SK-N-SH (cell line): Measurements from ENCODE around the gene LRRC58. TPM values are rescaled to one million over a fixed set of nuclear protein-coding genes. Genes with fewer than 3 reads are reported as not detected.

Source experiments
- CTCF ChIA-PET: fragments of 300-600, 350-600 bp; formaldehyde crosslinking; extraction: SDS; loops from one replicate; lab custom pipeline; 2021; lab: Yijun Ruan, JAX
- POLR2A ChIA-PET: fragments of 350-600 bp; sonication (Branson Sonifier 250); formaldehyde crosslinking; extraction: SDS; loops from one replicate; lab custom pipeline; 2020; ENCODE audit warnings: antibody characterized with exemption, inconsistent platforms; lab: Yijun Ruan, JAX
- DNase-seq: peaks from one replicate; pipeline ENCODE4 v3.0.0; 2012
- H2AFZ ChIP-seq: fragments of 200-600 bp; sonication (generic); 2 replicates; pipeline ENCODE4 v1.8.1; 2016; ENCODE audit warnings: antibody characterized with exemption, mild to moderate bottlenecking, low read depth
- H3F3A ChIP-seq: fragments of 200-600 bp; sonication (generic); replicated peaks from 2 replicates; pipeline ENCODE3; 2016; ENCODE audit warnings: antibody characterized with exemption, mild to moderate bottlenecking; ENCODE audit not compliant: insufficient read depth
- H3K27ac ChIP-seq, 2 experiments: fragments of 200-500 bp in 1 of 2; fragments of 200-600 bp in 1 of 2; sonication (Bioruptor generic) in 1 of 2; sonication (generic), shearing (Covaris generic) in 1 of 2; 2 replicates each; pipeline versions ENCODE4 v1.5.1 to v1.6.1; 2014 to 2016; ENCODE audit warnings: low read depth in 2 of 2, inconsistent platforms in 1 of 2, low read length in 1 of 2, mild to moderate bottlenecking in 1 of 2, mixed read lengths in 1 of 2
- H3K27me3 ChIP-seq: fragments of 200-600 bp; sonication (generic), shearing (Covaris generic); 2 replicates; pipeline ENCODE4 v1.6.1; 2016; ENCODE audit warnings: mixed run types; ENCODE audit not compliant: insufficient read depth
- H3K36me3 ChIP-seq, 2 experiments: fragments of 200-500 bp in 1 of 2; fragments of 200-600 bp in 1 of 2; sonication (Bioruptor generic) in 1 of 2; sonication (generic) in 1 of 2; replicated peaks in 1 of 2; 2 replicates each; pipeline versions ENCODE3 to v1.5.1; 2014 to 2016; ENCODE audit warnings: low read length in 1 of 2, mild to moderate bottlenecking in 1 of 2; ENCODE audit not compliant: insufficient read depth in 2 of 2, control insufficient read depth in 1 of 2
- H3K4me1 ChIP-seq, 2 experiments: fragments of 200-500 bp in 1 of 2; fragments of 200-600 bp in 1 of 2; sonication (Bioruptor generic) in 1 of 2; sonication (generic), shearing (Covaris generic) in 1 of 2; 2 replicates each; pipeline versions ENCODE4 v1.5.1 to v1.6.1; 2014 to 2016; ENCODE audit warnings: low read depth in 1 of 2, low read length in 1 of 2, mixed run types in 1 of 2; ENCODE audit not compliant: insufficient read depth in 2 of 2, control insufficient read depth in 1 of 2
- H3K4me2 ChIP-seq: fragments of 200-600 bp; sonication (generic), shearing (Covaris generic); 2 replicates; pipeline ENCODE4 v1.6.1; 2017; ENCODE audit warnings: mixed run types
- H3K4me3 ChIP-seq, 2 experiments: fragments of 200-500 bp in 1 of 2; fragments of 200-600 bp in 1 of 2; sonication (Bioruptor generic) in 1 of 2; sonication (generic), shearing (Covaris generic) in 1 of 2; 2 replicates each; pipeline versions ENCODE4 v1.5.1 to v1.8.1; 2014 to 2016; ENCODE audit warnings: low read depth in 2 of 2, inconsistent platforms in 1 of 2, low read length in 1 of 2, mild to moderate bottlenecking in 1 of 2, mixed read lengths in 1 of 2, moderate library complexity in 1 of 2
- H3K79me2 ChIP-seq: fragments of 200-600 bp; sonication (generic); 2 replicates; pipeline ENCODE4 v1.8.1; 2017; ENCODE audit warnings: mild to moderate bottlenecking; ENCODE audit not compliant: insufficient read depth
- H3K9ac ChIP-seq: fragments of 200-600 bp; sonication (generic); 2 replicates; pipeline ENCODE4 v1.6.1; 2017; ENCODE audit warnings: mixed run types
- H3K9me2 ChIP-seq: fragments of 200-600 bp; sonication (generic); 2 replicates; pipeline ENCODE4 v1.6.1; 2017; ENCODE audit warnings: mixed run types
- H3K9me3 ChIP-seq: fragments of 200-600 bp; sonication (generic); 2 replicates; pipeline ENCODE4 v1.6.1; 2017; ENCODE audit warnings: mixed run types, mild to moderate bottlenecking, moderate library complexity
- H4K20me1 ChIP-seq: fragments of 200-600 bp; sonication (generic); 2 replicates; pipeline ENCODE4 v1.6.1; 2017; ENCODE audit warnings: mild to moderate bottlenecking, mixed run types; ENCODE audit not compliant: insufficient read depth
- CHD2 ChIP-seq: fragments of 150-350 bp; IDR thresholded peaks from 2 replicates; pipeline ENCODE4 v1.6.1; 2018; ENCODE audit warnings: low read length; ENCODE audit not compliant: partially characterized antibody
- EP300 ChIP-seq, 2 experiments: IDR thresholded peaks; 2 replicates each; pipeline versions ENCODE4 v1.4.0 to v1.6.1; 2012; ENCODE audit warnings: borderline replicate concordance in 1 of 2, low read depth in 1 of 2, low read length in 1 of 2
- FOSL2 ChIP-seq: IDR thresholded peaks from 2 replicates; pipeline ENCODE4 v1.4.0; 2012; ENCODE audit warnings: low read depth, mild to moderate bottlenecking, moderate library complexity, borderline replicate concordance
- FOXJ3 ChIP-seq: sonication (generic); formaldehyde crosslinking; IDR thresholded peaks from 2 replicates; pipeline ENCODE4 v1.5.1; 2020; ENCODE audit warnings: mild to moderate bottlenecking, missing genetic modification reagents
- FOXM1 ChIP-seq: IDR thresholded peaks from 2 replicates; pipeline ENCODE4 v1.4.0; 2012; ENCODE audit warnings: low read depth, mild to moderate bottlenecking
- GATA2 ChIP-seq: sonication (generic); formaldehyde crosslinking; IDR thresholded peaks from 2 replicates; pipeline ENCODE4 v1.5.0; 2020; ENCODE audit warnings: mild to moderate bottlenecking, missing genetic modification reagents
- MEF2A ChIP-seq: IDR thresholded peaks from 2 replicates; pipeline ENCODE4 v1.4.0; 2012; ENCODE audit warnings: low read depth, borderline replicate concordance
- NRF1 ChIP-seq: IDR thresholded peaks from 2 replicates; pipeline ENCODE4 v1.6.1; 2012; ENCODE audit warnings: low read depth, mild to moderate bottlenecking, low read length
- POLR2AphosphoS5 ChIP-seq: IDR thresholded peaks from 2 replicates; pipeline ENCODE4 v1.6.1; 2012; ENCODE audit warnings: low read depth, low read length
- RAD21 ChIP-seq: IDR thresholded peaks from 2 replicates; pipeline ENCODE4 v1.6.1; 2012; ENCODE audit warnings: mild to moderate bottlenecking, low read length
- RCOR1 ChIP-seq: fragments of 150-350 bp; IDR thresholded peaks from 2 replicates; pipeline ENCODE4 v1.6.1; 2017; ENCODE audit warnings: antibody characterized with exemption, low read length
- SIN3A ChIP-seq: IDR thresholded peaks from 2 replicates; pipeline ENCODE4 v1.6.1; 2012; ENCODE audit warnings: low read depth, mild to moderate bottlenecking, low read length, moderate library complexity, borderline replicate concordance
- TAF1 ChIP-seq: IDR thresholded peaks from 2 replicates; pipeline ENCODE4 v1.6.1; 2012; ENCODE audit warnings: low read depth, mild to moderate bottlenecking, low read length, moderate library complexity, borderline replicate concordance
- TCF12 ChIP-seq: IDR thresholded peaks from 2 replicates; pipeline ENCODE4 v1.4.0; 2012
- TEAD4 ChIP-seq: IDR thresholded peaks from 2 replicates; pipeline ENCODE4 v1.4.0; 2012; ENCODE audit warnings: mild to moderate bottlenecking, borderline replicate concordance; ENCODE audit not compliant: insufficient read depth
- YY1 ChIP-seq: IDR thresholded peaks from 2 replicates; pipeline ENCODE4 v1.4.0; 2012; ENCODE audit warnings: low read depth, mild to moderate bottlenecking
- WGBS: methylation state at CpG from one replicate; pipeline ENCODE4 v1.1.6; 2017; ENCODE audit warnings: low lambda C conversion rate; 5-methylcytosine and 5-hydroxymethylcytosine counted together
- polyA plus RNA-seq, 3 experiments: library from polyadenylated mRNA; depleted of rRNA; stranded (reverse); fragments of >200 nt; gene quantifications; 2 replicates each; pipeline ENCODE4 v1.2.3, GENCODE V29; 2012
- TF ChIP-seq, protein P1 (sequence below): fragments of 150-350 bp; IDR thresholded peaks from 2 replicates; pipeline ENCODE4 v1.6.1; 2016; ENCODE audit warnings: mild to moderate bottlenecking, low read depth, low read length
- TF ChIP-seq, protein P2 (sequence below): IDR thresholded peaks from 2 replicates; pipeline ENCODE4 v1.6.1; 2012; ENCODE audit warnings: mild to moderate bottlenecking, low read depth, low read length, moderate library complexity
- TF ChIP-seq, protein P3 (sequence below): IDR thresholded peaks from 2 replicates; pipeline ENCODE4 v1.4.0; 2012; ENCODE audit warnings: low read depth, borderline replicate concordance
- TF ChIP-seq, protein P4 (sequence below): IDR thresholded peaks from 2 replicates; pipeline ENCODE4 v1.4.0; 2012; ENCODE audit warnings: low read depth, borderline replicate concordance
- TF ChIP-seq, protein P5 (sequence below): IDR thresholded peaks from 2 replicates; pipeline ENCODE4 v1.4.0; 2012; ENCODE audit warnings: low read depth

LRRC58 gene
- polyA plus RNA-seq, 1 of the 3 experiments (the other 2 are of a cell fraction): 5.8 TPM

DNA sequence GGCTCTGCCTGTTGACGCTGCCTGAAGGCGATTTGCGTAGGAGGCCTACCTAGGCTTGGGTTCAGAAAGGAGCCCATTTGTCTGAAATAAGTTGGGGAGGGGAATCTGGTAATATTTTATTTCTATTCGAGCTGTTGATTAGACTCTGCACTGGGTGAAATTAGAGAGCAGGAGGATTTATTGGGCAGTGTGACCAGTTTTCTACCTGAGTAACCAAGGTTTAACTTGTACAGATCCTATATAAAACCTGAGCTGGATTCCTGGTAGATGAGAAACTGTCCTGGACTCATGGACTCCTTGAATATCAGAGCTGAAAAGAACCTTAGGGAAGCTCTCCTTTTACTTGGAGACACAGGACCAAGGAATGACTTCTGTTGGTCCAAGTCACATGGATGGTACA, 44.5 kb downstream of the LRRC58 start (continued):
- TF ChIP-seq, protein P1, sequence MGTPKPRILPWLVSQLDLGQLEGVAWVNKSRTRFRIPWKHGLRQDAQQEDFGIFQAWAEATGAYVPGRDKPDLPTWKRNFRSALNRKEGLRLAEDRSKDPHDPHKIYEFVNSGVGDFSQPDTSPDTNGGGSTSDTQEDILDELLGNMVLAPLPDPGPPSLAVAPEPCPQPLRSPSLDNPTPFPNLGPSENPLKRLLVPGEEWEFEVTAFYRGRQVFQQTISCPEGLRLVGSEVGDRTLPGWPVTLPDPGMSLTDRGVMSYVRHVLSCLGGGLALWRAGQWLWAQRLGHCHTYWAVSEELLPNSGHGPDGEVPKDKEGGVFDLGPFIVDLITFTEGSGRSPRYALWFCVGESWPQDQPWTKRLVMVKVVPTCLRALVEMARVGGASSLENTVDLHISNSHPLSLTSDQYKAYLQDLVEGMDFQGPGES: no peak
- TF ChIP-seq, protein P2, sequence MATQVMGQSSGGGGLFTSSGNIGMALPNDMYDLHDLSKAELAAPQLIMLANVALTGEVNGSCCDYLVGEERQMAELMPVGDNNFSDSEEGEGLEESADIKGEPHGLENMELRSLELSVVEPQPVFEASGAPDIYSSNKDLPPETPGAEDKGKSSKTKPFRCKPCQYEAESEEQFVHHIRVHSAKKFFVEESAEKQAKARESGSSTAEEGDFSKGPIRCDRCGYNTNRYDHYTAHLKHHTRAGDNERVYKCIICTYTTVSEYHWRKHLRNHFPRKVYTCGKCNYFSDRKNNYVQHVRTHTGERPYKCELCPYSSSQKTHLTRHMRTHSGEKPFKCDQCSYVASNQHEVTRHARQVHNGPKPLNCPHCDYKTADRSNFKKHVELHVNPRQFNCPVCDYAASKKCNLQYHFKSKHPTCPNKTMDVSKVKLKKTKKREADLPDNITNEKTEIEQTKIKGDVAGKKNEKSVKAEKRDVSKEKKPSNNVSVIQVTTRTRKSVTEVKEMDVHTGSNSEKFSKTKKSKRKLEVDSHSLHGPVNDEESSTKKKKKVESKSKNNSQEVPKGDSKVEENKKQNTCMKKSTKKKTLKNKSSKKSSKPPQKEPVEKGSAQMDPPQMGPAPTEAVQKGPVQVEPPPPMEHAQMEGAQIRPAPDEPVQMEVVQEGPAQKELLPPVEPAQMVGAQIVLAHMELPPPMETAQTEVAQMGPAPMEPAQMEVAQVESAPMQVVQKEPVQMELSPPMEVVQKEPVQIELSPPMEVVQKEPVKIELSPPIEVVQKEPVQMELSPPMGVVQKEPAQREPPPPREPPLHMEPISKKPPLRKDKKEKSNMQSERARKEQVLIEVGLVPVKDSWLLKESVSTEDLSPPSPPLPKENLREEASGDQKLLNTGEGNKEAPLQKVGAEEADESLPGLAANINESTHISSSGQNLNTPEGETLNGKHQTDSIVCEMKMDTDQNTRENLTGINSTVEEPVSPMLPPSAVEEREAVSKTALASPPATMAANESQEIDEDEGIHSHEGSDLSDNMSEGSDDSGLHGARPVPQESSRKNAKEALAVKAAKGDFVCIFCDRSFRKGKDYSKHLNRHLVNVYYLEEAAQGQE: no peak
- TF ChIP-seq RAD21 (no peak), FOXM1 (no peak), POLR2AphosphoS5 (no peak), FOXJ3 (no peak)
- TF ChIP-seq, protein P3, sequence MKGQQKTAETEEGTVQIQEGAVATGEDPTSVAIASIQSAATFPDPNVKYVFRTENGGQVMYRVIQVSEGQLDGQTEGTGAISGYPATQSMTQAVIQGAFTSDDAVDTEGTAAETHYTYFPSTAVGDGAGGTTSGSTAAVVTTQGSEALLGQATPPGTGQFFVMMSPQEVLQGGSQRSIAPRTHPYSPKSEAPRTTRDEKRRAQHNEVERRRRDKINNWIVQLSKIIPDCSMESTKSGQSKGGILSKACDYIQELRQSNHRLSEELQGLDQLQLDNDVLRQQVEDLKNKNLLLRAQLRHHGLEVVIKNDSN: no peak
- TF ChIP-seq, all 33 proteins: peak for 0

DNA sequence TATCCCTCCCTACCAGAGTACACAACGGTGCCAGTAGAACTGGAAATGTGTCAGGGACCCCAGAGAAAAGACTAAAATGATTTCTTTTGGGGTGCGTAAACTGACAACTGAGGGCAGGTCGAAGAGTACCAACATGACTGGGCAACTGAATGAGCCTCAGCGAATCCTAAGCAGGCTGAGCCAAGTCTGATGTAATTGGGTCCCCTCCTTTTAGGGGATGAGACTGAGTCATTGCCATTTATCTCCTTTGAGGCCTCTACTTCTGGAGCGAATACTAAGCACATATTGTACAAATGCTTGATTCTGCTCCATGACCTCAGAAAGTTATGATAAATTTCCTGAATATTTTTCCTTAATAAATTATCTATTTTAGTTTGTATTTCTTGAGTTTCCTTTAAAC, 46.8 kb downstream of the LRRC58 start:
- Histone ChIP-seq H2AFZ (no peak overlapping the region), H3K79me2 (no peaks in the 10 kb centered on the region), H3K4me3 (no peak overlapping the region), H3F3A (no peaks in the 10 kb centered on the region), H4K20me1 (no peaks in the 10 kb centered on the region), H3K27me3 (no peaks in the 10 kb centered on the region), H3K27ac (no peak overlapping the region), H3K9me3 (no peaks in the 10 kb centered on the region), H3K36me3 (no peaks in the 10 kb centered on the region), H3K9me2 (no peaks in the 10 kb centered on the region), H3K9ac (no peak overlapping the region), H3K4me1 (no peaks in the 10 kb centered on the region), H3K4me2 (no peak overlapping the region)
- CTCF ChIA-PET: no interaction called here
- no peak for DNase-seq
- POLR2A ChIA-PET: no interaction called here
- 94% methylated on average over 5 of the region's 5 CpGs for WGBS
- TF ChIP-seq, protein P4, sequence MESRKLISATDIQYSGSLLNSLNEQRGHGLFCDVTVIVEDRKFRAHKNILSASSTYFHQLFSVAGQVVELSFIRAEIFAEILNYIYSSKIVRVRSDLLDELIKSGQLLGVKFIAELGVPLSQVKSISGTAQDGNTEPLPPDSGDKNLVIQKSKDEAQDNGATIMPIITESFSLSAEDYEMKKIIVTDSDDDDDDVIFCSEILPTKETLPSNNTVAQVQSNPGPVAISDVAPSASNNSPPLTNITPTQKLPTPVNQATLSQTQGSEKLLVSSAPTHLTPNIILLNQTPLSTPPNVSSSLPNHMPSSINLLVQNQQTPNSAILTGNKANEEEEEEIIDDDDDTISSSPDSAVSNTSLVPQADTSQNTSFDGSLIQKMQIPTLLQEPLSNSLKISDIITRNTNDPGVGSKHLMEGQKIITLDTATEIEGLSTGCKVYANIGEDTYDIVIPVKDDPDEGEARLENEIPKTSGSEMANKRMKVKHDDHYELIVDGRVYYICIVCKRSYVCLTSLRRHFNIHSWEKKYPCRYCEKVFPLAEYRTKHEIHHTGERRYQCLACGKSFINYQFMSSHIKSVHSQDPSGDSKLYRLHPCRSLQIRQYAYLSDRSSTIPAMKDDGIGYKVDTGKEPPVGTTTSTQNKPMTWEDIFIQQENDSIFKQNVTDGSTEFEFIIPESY: no peak
- TF ChIP-seq FOXJ3 (no peak), NRF1 (no peak), GATA2 (no peak), RCOR1 (no peak), TCF12 (no peak), FOSL2 (no peak), RAD21 (no peak), YY1 (no peak), EP300 (IDR thresholded peaks at IDR 0.05; ENCODE audit: borderline replicate concordance in 1 of 2, low read depth in 1 of 2, low read length in 1 of 2) (no peak), MEF2A (no peak), SIN3A (no peak), POLR2AphosphoS5 (no peak), CHD2 (no peak), TAF1 (no peak), TEAD4 (no peak)
- TF ChIP-seq, protein P5, sequence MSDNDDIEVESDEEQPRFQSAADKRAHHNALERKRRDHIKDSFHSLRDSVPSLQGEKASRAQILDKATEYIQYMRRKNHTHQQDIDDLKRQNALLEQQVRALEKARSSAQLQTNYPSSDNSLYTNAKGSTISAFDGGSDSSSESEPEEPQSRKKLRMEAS: no peak
- TF ChIP-seq, protein P3: no peak
- TF ChIP-seq, protein P1: no peak
